SH-SY5Y (cell line): ENCODE data around the gene ARID5A.

Source experiments
- GATA2 ChIP-seq: IDR thresholded peaks from 2 replicates; pipeline ENCODE4 v1.6.1; 2011; ENCODE audit warnings: mild to moderate bottlenecking, low read depth, low read length
- GATA3 ChIP-seq: IDR thresholded peaks from 2 replicates; pipeline ENCODE4 v1.6.1; 2011; ENCODE audit warnings: low read depth, mild to moderate bottlenecking, low read length, moderate library complexity

DNA sequence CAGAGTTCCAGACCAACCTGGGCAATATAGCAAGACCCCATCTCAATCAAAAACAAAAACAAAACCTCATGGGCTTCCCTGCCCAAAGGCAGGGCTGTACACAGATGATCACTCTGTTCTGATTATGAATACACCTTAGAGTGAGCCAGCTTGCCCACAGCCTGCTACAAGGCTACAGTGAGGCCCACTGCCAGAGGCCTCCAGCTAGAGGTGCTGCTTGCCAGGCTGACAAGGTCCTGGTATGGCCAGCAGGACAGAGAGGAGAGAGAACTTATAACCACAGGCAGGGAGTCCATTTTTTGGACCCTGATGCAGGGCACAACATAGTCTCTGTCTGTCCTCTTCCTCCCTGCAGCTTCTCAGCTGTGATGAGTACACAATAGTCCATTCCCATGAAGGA is 60.0 kb downstream of the ARID5A start:
- no peak for TF ChIP-seq GATA2
- TF ChIP-seq GATA3 = no peak
